Glutamatergic neuron (in vitro differentiated cells): Measurements from ENCODE around the gene RNF113B. TPM values are rescaled to one million over a fixed set of nuclear protein-coding genes. Genes with fewer than 3 reads are reported as not detected.

Source experiments
- DNase-seq: peaks from one replicate; pipeline ENCODE4 v3.0.0; 2022
- H3K27ac Mint-ChIP-seq: one replicate; pipeline ENCODE4 v1.8.0; 2020; ENCODE audit warnings: mild to moderate bottlenecking, mixed read lengths, inconsistent platforms; ENCODE audit not compliant: unreplicated experiment
- H3K27me3 Mint-ChIP-seq: one replicate; pipeline ENCODE4 v1.8.0; 2020; ENCODE audit warnings: mild to moderate bottlenecking, moderate library complexity, mixed read lengths, inconsistent platforms; ENCODE audit not compliant: unreplicated experiment
- H3K36me3 Mint-ChIP-seq: one replicate; pipeline ENCODE4 v1.8.0; 2020; ENCODE audit warnings: mild to moderate bottlenecking, mixed read lengths, inconsistent platforms; ENCODE audit not compliant: unreplicated experiment
- H3K4me1 Mint-ChIP-seq: one replicate; pipeline ENCODE4 v1.8.0; 2020; ENCODE audit warnings: mild to moderate bottlenecking, low read depth, mixed read lengths, inconsistent platforms; ENCODE audit not compliant: unreplicated experiment
- H3K4me3 Mint-ChIP-seq: one replicate; pipeline ENCODE4 v1.8.0; 2020; ENCODE audit warnings: mild to moderate bottlenecking, mixed read lengths, inconsistent platforms; ENCODE audit not compliant: unreplicated experiment
- H3K9me3 Mint-ChIP-seq: one replicate; pipeline ENCODE4 v1.8.0; 2020; ENCODE audit warnings: mild to moderate bottlenecking, moderate library complexity, mixed read lengths, inconsistent platforms; ENCODE audit not compliant: unreplicated experiment
- total RNA-seq: library from RNA; stranded (reverse); fragmentation: NEBNext Ultra II Directional; extraction: Animal tissue kit (Norgen Biotek cat#: 25700); gene quantifications from one replicate; pipeline ENCODE4 v1.2.1, GENCODE V29; 2021; ENCODE audit not compliant: unreplicated experiment
- TF ChIP-seq, protein P1 (sequence below): fragments of 200-600 bp; sonication (generic); IDR thresholded peaks from one replicate; pipeline ENCODE4 v1.5.0; 2021; ENCODE audit not compliant: partially characterized antibody, unreplicated experiment

Gene RNF113B
- total RNA-seq, 1 donor from 2014 or later: not detected

DNA sequence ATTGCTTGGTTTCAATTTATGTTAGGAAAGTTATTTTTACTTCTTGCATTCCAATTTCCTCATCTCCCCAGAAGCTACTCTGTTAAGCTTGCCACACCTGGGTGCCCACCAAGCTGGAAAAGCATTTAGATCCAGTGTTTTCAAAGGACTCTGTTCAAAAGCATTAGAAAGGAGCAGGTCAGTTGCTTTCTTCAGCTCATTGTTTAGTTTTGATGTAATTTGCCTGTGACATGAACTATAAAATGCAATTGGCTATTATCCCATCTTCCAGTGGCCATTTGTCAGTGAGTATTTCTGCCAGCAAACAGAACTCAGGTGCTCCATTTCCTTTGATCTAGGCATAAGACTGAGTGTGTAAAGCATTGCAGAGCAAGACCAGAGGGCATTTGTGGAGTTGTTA lies 46.7 kb upstream of the RNF113B start:
- no peak for DNase-seq
- peaks cover 8% of the 10 kb centered on the region for H3K9me3 Mint-ChIP-seq
- TF ChIP-seq, protein P1, sequence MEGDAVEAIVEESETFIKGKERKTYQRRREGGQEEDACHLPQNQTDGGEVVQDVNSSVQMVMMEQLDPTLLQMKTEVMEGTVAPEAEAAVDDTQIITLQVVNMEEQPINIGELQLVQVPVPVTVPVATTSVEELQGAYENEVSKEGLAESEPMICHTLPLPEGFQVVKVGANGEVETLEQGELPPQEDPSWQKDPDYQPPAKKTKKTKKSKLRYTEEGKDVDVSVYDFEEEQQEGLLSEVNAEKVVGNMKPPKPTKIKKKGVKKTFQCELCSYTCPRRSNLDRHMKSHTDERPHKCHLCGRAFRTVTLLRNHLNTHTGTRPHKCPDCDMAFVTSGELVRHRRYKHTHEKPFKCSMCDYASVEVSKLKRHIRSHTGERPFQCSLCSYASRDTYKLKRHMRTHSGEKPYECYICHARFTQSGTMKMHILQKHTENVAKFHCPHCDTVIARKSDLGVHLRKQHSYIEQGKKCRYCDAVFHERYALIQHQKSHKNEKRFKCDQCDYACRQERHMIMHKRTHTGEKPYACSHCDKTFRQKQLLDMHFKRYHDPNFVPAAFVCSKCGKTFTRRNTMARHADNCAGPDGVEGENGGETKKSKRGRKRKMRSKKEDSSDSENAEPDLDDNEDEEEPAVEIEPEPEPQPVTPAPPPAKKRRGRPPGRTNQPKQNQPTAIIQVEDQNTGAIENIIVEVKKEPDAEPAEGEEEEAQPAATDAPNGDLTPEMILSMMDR: no peak
- peaks cover 23% of the 10 kb centered on the region for H3K4me1 Mint-ChIP-seq
- H3K36me3 Mint-ChIP-seq: peaks cover 25% of the 10 kb centered on the region
- H3K27me3 Mint-ChIP-seq: peaks cover 4% of the 10 kb centered on the region
- H3K4me3 Mint-ChIP-seq: no peak overlapping the region
- H3K27ac Mint-ChIP-seq: no peak overlapping the region

DNA sequence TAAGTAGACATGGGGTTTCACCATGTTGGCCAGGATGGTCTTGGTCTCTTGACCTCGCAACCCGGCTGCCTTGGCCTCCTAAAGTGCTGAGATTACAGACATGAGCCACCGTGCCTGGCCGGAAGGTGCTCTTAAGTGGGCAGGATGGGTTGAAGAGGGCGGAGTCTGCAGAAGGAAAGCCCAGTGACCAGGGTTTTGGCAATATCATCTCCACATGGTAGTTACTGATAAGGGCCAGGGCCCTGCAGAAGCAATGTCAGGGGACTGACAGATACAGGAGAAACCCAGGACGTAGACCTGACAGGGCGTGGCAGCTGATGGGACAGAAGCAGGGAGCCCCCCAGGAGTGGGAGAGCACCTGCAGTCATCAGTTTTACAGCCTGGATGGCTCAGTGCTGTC lies 45.7 kb upstream of the RNF113B start:
- Mint-ChIP-seq H3K27me3 (peaks cover 6% of the 10 kb centered on the region), H3K36me3 (peaks cover 19% of the 10 kb centered on the region), H3K27ac (no peak overlapping the region), H3K4me1 (peaks cover 28% of the 10 kb centered on the region), H3K4me3 (no peak overlapping the region), H3K9me3 (peaks cover 7% of the 10 kb centered on the region)
- DNase-seq: no peak
- TF ChIP-seq, protein P1: no peak

DNA sequence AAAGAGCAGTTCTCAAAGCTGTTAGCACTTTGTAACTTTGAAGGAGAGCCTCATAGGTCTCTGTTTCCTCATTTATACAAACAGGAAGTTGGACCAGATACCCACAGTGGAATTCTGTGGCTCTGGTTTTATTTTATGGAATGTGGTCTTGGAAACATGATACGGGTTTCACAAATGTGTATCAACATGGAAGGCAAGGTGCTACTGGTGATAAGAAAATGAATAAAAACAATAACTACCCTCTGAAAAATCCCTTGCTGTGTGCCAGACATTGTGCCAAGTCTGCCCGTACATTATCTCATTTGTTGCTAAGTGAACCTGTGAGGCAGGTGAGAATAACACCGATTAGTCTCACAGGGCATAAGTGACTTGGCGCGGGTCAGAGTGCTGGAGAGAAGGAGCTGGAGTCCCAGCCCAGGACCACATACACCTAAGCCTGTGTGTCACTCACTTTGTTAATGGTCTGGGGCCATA lies 45.0 kb upstream of the RNF113B start:
- H3K27ac Mint-ChIP-seq: no peak overlapping the region
- H3K4me1 Mint-ChIP-seq: peaks cover 28% of the 10 kb centered on the region
- TF ChIP-seq, protein P1: no peak
- H3K9me3 Mint-ChIP-seq: peaks cover 6% of the 10 kb centered on the region
- peaks cover 6% of the 10 kb centered on the region for H3K27me3 Mint-ChIP-seq
- no peak for DNase-seq
- peaks cover 12% of the 10 kb centered on the region for H3K36me3 Mint-ChIP-seq
- no peak overlapping the region for H3K4me3 Mint-ChIP-seq

DNA sequence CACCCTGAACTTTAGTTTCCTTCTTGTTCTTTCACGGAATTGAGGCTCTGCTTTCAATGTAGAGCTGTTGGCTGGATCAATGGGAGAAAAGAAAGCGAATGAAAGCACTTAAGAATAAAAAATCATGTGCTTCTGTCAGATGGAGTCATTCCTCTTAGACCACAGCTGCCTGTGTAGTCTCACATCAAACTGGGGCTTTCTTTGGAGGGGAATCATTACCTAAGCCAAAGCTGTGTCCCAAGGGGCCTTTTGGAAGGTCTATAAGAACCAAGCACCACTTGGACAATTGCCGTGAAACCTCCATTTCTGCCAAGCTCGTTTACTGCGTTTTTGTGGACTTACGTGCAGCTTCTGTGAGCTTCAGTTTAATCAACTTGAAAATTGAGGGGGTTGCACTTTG lies 44.2 kb upstream of the RNF113B start:
- TF ChIP-seq, protein P1: no peak

DNA sequence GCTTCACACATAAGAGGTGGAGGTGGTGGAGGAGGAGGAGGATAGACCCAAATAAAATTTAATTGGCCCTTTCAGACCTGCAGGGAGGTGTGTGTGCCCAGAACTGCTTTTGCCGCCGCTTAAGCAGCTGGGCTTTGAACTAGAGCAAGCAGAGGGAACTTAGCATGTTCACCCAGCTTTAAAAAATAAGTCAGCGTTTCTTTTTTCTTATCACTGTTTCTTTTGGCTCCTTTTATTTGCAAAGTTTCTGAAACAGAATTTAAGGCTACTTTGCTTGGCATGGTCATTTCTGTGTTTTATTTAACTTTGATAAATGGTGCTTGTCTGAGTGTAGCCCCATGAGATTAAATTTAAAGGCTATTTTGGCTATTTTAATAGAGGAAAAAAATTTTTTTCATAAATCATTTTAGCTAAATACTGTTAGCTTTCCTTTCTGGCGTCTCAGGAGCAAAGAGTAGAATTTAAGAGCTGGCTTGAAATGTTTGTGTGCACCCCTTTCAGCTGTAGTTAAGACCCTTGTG lies 43.3 kb upstream of the RNF113B start:
- no peak overlapping the region for H3K27ac Mint-ChIP-seq
- no peak overlapping the region for H3K4me3 Mint-ChIP-seq
- H3K36me3 Mint-ChIP-seq: no peaks in the 10 kb centered on the region
- peaks cover 3% of the 10 kb centered on the region for H3K27me3 Mint-ChIP-seq
- peaks cover 3% of the 10 kb centered on the region for H3K9me3 Mint-ChIP-seq
- TF ChIP-seq, protein P1: no peak
- no peak for DNase-seq
- H3K4me1 Mint-ChIP-seq: peaks cover 33% of the 10 kb centered on the region

More for the DNA sequence above, 44.2 kb upstream of the RNF113B start:
- H3K36me3 Mint-ChIP-seq: peaks cover 4% of the 10 kb centered on the region
- H3K4me1 Mint-ChIP-seq: peaks cover 33% of the 10 kb centered on the region
- peaks cover 2% of the 10 kb centered on the region for H3K9me3 Mint-ChIP-seq
- H3K4me3 Mint-ChIP-seq: peak overlapping the region; percentile 47
- H3K27ac Mint-ChIP-seq: peak overlapping the region; percentile 40
- no peak for DNase-seq
- H3K27me3 Mint-ChIP-seq: peaks cover 5% of the 10 kb centered on the region
